ENCODE results near the gene SLC44A5.
"Not testable (repeated sequence)": the region's sequence is repeated elsewhere in the genome, so short reads cannot be mapped to it uniquely, and the experiment has no call there.

Gene SLC44A5

DNA sequence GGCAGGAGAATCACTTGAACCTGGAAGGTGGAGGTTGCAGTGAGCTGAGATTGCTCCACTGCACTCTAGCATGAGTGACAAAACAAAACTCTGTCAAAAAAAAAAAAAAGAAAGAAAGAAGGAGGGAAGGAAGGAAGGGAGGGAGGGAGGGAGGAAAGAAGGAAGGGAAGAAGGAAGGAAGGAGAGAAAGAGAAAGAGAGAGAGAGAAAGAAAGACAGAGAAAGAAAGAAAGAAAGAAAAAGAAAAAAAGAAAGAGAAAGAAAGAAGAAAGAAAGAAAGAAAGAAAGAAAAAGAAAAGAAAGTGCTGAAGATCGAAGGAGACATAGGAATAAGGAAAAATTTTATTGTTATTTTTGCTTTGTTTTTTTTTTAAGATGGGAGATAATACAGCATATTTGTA, 166.7 kb downstream of the SLC44A5 start:
- no peak for DNase-seq

DNA sequence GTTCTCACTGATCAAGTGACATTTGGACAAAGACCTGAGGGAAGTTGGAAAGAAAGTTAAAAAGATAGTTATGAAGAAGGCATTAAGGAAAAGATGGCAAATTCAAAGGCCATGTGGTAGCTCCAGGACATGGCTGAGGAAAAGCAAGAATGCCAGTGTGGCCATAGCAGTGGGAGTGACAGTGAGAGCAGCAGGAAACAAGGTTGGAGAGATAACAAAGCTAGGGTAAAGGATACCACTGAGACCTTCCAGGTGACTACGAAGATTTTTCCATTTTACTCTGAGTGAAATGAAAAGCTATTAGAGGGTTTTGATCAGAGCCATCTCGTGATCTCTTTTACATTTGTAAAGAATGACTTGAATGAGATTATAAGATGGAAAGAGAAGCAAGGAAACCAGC, 170.6 kb downstream of the SLC44A5 start:
- DNase-seq: no peak

DNA sequence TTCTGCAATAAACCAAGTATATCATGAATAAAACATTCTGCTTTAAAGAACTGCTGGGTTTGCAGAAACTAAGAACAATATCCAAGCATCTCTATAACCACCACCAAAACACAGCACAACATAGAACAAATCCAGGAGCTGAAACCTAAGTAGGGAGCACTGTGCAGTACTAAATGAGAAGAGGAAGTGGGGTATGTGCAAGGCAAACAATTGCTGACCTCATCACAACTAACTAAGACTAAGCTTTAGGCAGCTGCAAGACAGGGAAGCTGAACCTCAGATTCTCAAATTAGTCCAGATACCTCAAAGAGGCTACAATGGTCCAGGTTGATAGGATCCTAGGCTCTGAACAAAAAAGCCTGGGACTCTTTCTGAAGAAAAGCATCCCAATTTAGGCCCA, 172.6 kb downstream of the SLC44A5 start:
- no peak for DNase-seq

- DNase-seq: no peak
Measured at GRCh38 chr1:75431843-75432242, 179.1 kb downstream of the SLC44A5 start.

DNA sequence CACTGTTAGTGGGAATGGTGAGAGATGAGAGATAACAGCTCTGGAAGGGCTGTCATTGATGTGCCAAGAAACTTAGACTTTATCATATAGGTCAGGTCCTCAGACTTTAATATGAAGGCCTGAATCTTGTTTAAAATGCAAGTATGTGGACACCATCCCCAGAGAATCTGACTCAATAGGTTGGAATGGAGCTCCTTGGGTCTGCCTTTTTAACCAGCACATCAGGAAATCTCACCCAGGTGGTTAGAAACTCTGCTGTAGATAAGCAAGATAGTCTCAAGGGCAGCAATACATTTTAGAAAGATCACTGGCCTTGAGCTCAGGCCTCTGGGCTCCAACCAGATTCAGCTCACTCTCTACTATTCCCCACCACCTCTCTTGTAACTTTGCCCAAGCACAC, 180.4 kb downstream of the SLC44A5 start:
- DNase-seq: no peak

DNA sequence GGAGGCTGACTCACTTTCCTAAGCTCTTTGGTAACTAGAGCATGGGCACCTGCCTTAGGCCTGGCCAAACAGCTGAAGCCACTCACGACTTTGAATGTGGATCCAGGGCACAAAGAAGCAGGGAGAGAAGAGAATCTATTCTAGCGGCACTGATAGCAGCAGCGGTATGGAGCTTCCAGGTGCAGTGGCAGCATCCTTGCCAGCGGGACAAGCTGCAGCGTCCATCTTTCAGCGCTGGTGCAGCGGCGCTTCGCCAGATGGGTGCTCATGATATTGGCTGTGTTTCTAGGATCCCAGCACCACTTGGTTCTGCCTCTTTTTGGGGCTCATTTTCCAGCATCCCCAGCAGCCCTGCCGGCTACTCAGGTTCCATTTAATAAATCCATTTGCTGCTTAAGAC, 184.2 kb downstream of the SLC44A5 start:
- DNase-seq: no peak

DNA sequence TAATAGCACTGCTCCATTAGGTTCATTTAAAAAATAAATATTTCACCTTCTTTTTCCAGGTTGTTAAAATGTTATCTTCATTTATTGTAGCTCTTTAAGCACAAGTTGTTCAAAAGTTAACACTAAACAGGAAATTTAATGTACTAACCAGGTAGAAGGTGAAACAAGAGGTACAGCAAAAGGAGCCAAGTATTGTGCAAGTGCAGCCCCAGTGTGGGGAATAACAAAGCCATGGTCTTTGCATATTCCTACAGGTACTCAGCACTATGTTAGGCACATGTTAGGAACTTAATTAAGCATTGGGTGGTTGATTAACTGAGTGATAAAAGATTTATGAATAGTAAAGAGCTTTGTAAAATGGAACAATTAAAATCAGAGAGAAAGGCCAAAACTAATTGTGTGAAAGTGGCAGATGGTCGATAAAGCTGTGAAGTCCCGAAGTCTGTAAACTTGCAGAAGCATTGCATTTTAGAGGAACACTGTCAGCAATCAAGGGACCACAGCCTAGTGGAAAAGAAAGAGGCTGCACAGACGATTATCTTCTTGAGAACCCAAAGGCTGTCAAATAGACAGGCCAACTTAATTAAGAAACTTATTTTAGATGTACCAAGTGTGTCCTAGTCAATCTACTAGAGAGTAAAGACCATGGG, 185.8 kb downstream of the SLC44A5 start:
- no peak for DNase-seq

GRCh38 chr1:75423616-75424015, 187.3 kb downstream of the SLC44A5 start:
- DNase-seq: no peak

DNA sequence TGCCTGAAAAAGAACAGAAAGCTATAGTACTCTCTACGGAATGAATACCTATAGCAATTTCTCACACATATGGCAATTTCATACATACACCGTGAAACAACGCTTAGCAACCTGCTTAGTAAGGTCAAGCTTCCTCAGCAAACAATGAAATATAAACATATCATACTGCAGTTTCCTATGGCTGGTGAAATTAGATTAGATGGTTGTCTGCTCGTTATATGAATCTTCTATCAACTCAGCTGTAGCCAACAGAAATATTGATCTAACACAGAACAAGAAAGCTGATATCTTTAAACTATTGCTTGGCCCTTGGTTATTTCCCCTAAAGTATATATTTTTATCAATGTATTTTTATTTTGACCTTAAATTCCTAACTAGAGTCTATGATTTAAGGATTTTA, 187.8 kb downstream of the SLC44A5 start:
- no peak for DNase-seq

DNA sequence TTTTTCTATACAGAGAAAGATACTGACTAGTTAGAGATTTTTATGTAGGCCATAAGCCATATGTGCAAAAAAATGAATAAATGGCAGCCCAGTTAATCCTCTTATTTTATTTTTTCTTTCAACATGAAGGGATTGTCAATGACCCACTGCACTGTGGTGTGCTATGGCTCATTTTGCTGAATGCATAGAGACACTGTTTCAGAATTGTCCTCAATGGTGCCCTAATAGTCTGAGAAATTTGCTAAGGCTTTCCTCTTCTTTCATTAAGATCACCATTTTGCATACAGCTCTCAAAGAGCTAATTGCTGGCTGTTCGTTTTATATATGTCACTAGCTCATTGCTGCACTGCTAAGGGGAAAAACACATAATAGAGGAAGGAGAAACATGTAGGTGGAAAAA, 189.5 kb downstream of the SLC44A5 start:
- no peak for DNase-seq

GRCh38 chr1:75415187-75415586, 195.7 kb downstream of the SLC44A5 start:
- DNase-seq: no peak

GRCh38 chr1:75412616-75413015, 198.3 kb downstream of the SLC44A5 start:
- no peak for DNase-seq

DNA sequence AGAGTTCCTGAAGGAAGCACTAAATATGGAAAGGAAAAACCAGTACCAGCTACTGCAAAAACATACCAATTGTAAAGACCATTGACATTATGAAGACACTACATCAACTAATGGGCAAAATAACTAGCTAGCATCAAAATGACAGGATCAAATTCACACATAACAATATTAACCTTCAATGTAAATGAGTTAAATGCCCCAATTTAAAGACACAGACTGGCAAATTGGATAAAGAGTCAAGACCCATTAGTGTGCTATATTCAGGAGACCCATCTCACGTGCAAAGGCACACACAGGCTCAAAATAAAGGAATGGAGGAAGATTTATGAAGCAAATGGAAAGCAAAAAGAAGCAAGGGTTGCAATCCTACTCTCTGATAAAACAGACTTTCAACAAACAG, 206.2 kb downstream of the SLC44A5 start:
- DNase-seq: not testable (repeated sequence)

GRCh38 chr1:75403147-75403646, 207.7 kb downstream of the SLC44A5 start:
- DNase-seq: not testable (repeated sequence)

GRCh38 chr1:75400716-75401115, 210.2 kb downstream of the SLC44A5 start:
- DNase-seq: no peak

DNA sequence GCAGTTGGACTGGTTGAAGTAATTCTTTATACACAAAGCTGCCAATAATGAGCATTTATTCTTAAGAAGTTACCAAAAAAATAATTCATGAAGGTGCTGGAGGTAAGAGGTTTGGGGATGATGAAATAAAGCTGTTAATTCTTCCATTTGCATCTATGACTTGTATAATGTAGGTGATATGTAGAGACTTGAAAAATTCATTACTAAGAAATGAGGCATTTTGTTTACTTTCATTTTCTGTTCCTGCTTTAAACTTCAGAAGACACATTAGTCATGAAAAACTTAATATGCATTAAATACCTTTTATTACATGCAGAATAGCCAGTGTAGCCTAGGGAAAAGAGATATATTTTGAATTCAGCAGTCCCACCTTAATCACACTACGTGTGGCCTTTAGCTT, 214.2 kb downstream of the SLC44A5 start:
- DNase-seq: no peak

DNA sequence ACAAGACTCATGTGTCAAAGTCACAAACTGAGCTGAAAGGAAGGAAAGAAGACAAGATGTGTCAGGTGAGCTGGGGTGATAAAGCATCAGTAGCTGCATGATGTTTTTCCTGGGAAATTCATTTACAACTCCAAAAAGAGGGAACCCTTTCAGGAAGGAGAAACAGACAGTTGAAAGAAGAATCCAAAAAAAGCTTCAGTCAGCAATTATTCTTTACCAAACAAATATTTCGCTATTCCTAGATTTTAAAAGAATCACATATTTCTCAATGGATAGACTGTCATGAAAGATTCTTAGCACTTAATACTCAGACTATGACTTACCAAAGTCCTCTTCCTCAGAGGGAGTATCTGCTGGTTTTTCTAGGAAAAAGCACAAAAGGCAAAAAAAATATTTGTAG, 214.7 kb downstream of the SLC44A5 start:
- DNase-seq: no peak

DNA sequence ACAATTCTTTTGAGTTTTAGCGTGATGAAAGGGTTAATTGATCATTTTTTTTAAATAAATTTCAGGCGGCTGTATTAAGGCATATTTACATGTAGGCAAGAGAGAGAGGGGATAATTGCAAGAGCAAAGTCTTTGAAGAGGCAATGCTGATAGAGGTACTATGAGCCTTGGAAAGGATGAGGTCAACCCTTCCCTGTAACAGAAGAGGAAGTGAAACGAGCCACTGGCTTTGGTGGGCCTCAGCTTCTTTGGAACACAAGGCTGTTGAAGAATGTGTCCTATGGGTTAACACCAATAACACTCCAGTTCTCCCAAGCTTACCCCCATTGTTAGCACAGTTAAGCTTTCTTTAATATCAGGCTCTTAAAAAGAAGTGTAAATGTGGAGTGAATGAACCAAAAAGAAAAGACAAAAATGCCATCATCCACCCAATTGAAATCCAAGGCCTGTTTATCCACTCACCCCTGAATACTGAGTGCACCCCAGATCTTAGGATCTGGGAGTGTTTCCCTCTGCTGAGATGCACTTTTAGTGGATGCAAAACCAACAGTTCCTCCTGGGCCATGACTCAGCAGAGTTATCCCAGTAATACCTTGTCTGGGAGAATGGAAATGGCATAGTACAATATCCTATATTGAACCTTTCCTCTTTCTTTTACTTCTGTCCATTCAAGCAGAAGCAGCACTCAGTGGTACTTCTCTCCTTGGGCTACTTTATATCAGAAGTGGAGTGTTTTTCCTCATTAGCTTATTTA, 216.4 kb downstream of the SLC44A5 start:
- no peak for DNase-seq

DNA sequence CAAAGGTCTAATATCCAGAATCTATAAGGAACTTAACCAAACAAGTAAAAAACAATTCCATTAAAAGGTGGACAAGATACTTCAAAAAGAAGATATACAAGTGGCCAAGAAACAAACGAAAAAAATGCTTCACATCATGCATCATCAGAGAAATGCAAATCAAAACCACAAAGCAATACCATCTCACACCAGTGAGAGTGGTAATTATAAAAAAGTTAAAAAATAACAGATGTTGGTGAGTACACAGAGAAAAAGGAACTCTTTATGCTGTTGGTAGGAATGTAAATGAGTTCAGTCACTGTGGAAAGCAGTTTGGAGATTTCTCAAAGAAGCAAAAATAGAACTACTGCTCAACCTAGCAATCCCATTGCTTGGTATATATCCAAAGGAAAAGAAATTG, 218.6 kb downstream of the SLC44A5 start:
- no peak for DNase-seq

GRCh38 chr1:75375476-75376447, 235.2 kb downstream of the SLC44A5 start:
- DNase-seq: not testable (repeated sequence)

DNA sequence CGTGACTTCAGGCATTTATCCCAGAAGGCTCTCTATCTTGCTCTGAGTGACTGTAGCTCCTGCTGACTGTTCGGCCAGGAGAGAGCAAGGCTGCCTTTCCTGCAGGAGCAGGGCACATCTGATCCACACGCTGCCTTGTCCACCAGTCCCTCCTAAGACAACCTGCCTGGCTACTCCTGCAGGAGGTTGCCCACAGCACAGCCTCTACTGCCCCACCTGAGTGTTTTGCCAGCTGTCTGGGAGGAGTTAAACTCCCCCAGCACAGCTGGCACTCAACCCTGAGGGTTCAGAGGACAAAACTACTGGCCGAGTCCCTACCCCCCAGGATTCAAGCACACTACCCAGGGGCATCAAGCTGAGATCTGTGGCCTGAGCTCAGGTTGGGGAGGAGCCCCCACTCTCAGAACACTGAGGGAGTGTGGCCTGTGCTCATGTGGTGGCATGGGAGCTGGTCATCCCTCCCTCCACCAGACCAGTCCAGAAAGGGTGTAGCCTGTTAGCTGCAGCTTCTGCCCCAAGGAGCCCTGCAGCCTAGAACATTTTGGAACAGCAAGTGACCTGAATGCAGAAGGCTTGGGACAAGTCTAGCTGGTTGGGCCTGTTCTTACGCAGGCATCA, 237.3 kb downstream of the SLC44A5 start:
- DNase-seq: no peak

DNA sequence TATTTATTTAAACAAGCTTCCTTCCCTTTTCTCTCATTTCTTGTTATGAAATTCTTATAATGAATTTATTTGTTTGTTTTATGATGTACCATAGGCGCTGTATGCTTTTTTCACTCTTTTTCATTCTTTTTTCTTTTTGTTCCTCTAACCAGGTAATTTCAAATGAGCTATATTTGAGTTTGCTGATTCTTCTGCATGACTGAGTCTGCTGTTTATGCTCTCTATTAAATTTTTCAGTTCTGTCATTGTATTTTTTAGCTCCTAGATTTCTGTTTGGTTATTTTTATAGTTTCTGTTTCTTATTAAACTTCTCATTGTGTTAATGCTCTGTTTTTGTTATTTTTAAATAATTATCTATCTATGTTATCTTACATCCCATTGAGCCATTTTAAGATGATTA, 244.3 kb downstream of the SLC44A5 start:
- DNase-seq: no peak

DNA sequence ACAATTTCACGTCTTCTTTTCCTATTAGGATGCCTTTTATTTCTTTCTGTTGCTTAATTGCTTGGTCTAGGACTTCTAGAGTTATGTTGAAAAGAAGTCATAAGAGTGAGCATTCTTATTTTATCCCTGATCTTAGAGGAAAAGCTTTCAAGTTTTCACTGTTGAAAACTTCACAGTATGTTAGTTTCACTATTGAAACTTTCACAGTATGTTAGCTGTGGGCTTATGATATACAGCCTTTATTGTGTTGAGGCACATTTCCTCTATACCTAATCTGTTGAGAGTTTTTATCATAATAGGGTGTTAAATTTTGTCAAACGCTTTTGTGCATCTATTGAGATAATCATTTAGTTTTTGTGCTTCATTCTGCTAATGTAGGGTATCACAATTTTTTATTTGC, 249.7 kb downstream of the SLC44A5 start:
- no peak for DNase-seq
